PC-9 (cell line): ENCODE data around the gene TVP23A. TPM values are rescaled to one million over a fixed set of nuclear protein-coding genes. Genes with fewer than 3 reads are reported as not detected.

Experiments used
- BruUV-seq: library from RNA; stranded (reverse); fragments of 400-500 nt; replicated peaks from 2 replicates; lab custom pipeline; 2021; lab: Mats Ljungman, UMichigan
- CTCF ChIA-PET: fragments of 300-600 bp; sonication (Branson Sonifier 250); formaldehyde crosslinking; loops from one replicate; lab custom pipeline; 2022; ENCODE audit warnings: antibody characterized with exemption; lab: Charles Lee
- POLR2A ChIA-PET: fragments of 300-600 bp; sonication (Branson Sonifier 250); formaldehyde crosslinking; loops from one replicate; lab custom pipeline; 2022; ENCODE audit warnings: antibody characterized with exemption; ENCODE audit not compliant: unreplicated experiment; lab: Charles Lee
- DNase-seq, 2 experiments: peaks; one replicate each; pipeline versions ENCODE4 v3.0.0 to v3.0.0-alpha.2; 2015 to 2022; ENCODE audit warnings: mixed read lengths in 1 of 2
- H2AFZ ChIP-seq: fragments of 200-600 bp; sonication (generic); 2 replicates; pipeline ENCODE4 v1.8.1; 2017; ENCODE audit warnings: antibody characterized with exemption
- H3F3A ChIP-seq: fragments of 200-600 bp; sonication (generic); 2 replicates; pipeline ENCODE4 v1.8.1; 2017; ENCODE audit warnings: antibody characterized with exemption, mild to moderate bottlenecking, low read depth; ENCODE audit not compliant: insufficient read depth
- H3K27ac ChIP-seq: fragments of 200-600 bp; sonication (generic); 2 replicates; pipeline ENCODE4 v1.6.1; 2016; ENCODE audit warnings: mixed run types
- H3K27me3 ChIP-seq: fragments of 200-600 bp; sonication (generic); 2 replicates; pipeline ENCODE4 v1.6.1; 2016; ENCODE audit warnings: low read depth, mixed run types; ENCODE audit not compliant: insufficient read depth
- H3K36me3 ChIP-seq: fragments of 200-600 bp; sonication (generic); 2 replicates; pipeline ENCODE4 v1.6.1; 2016; ENCODE audit warnings: low read depth, mixed run types
- H3K4me1 ChIP-seq: fragments of 200-600 bp; sonication (generic); replicated peaks from 2 replicates; pipeline ENCODE4 v1.6.1; 2016; ENCODE audit warnings: mixed run types; ENCODE audit not compliant: insufficient read depth
- H3K4me2 ChIP-seq: fragments of 200-600 bp; sonication (generic); 2 replicates; pipeline ENCODE4 v1.6.1; 2017; ENCODE audit warnings: mixed run types
- H3K4me3 ChIP-seq: fragments of 200-600 bp; sonication (generic); 2 replicates; pipeline ENCODE4 v1.6.1; 2016; ENCODE audit warnings: mixed run types
- H3K79me2 ChIP-seq: fragments of 200-600 bp; sonication (generic); 2 replicates; pipeline ENCODE4 v1.6.1; 2017; ENCODE audit warnings: low read depth, mixed run types
- H3K9me2 ChIP-seq: fragments of 200-600 bp; sonication (generic); 2 replicates; pipeline ENCODE4 v1.8.1; 2017; ENCODE audit warnings: mild to moderate bottlenecking; ENCODE audit not compliant: insufficient read depth
- H3K9me3 ChIP-seq: fragments of 200-600 bp; sonication (generic); 2 replicates; pipeline ENCODE4 v1.8.1; 2016; ENCODE audit warnings: low read depth; ENCODE audit not compliant: insufficient read depth
- H4K20me1 ChIP-seq: fragments of 200-600 bp; sonication (generic); 2 replicates; pipeline ENCODE4 v1.8.1; 2017; ENCODE audit not compliant: insufficient read depth
- CTCF ChIP-seq: fragments of 200-600 bp; sonication (generic); conservative IDR thresholded peaks from 2 replicates; pipeline ENCODE4 v1.6.1; 2017; ENCODE audit warnings: mixed run types, antibody characterized with exemption, mild to moderate bottlenecking, moderate library complexity
- EZH2 ChIP-seq: fragments of 200-600 bp; sonication (generic); IDR thresholded peaks from 2 replicates; pipeline ENCODE4 v1.8.0; 2017; ENCODE audit warnings: antibody characterized with exemption, low read depth
- intact Hi-C: fragments of 100-400 bp; cut with micrococcal nuclease; formaldehyde crosslinking; loops from one replicate; pipeline ENCODE4 v1.10.0; 2022; ENCODE audit not compliant: unreplicated experiment
- total RNA-seq: library from RNA; stranded (reverse); gene quantifications from 2 replicates; pipeline ENCODE4 v1.2.3, GENCODE V29; 2021

The TVP23A gene
- total RNA-seq, 1 experiment from 2014 or later, result not detected

- Histone ChIP-seq H4K20me1 (no peaks in the 10 kb centered on the region), H3K4me1 (no peaks in the 10 kb centered on the region), H3K27me3 (no peaks in the 10 kb centered on the region), H3K36me3 (no peaks in the 10 kb centered on the region), H3K4me3 (no peak overlapping the region), H3K4me2 (no peak overlapping the region), H3K9me2 (no peaks in the 10 kb centered on the region), H3F3A (no peaks in the 10 kb centered on the region), H3K9me3 (no peaks in the 10 kb centered on the region), H3K79me2 (no peaks in the 10 kb centered on the region), H3K27ac (no peak overlapping the region), H2AFZ (no peak overlapping the region)
- ChIA-PET POLR2A (no interaction called here), CTCF (no interaction called here)
- no peak for TF ChIP-seq CTCF
- TF ChIP-seq EZH2, result no peak
- intact Hi-C loops, result no loop called here
- BruUV-seq, result no TSS peak
- no peak for DNase-seq
Observed at GRCh38 chr16:10761373-10761772, 57.2 kb downstream of the TVP23A start.

GRCh38 chr16:10760858-10761257, 57.7 kb downstream of the TVP23A start:
- intact Hi-C loops, result no loop called here
- Histone ChIP-seq H3K36me3 (no peaks in the 10 kb centered on the region), H3F3A (no peaks in the 10 kb centered on the region), H3K4me3 (no peak overlapping the region), H3K9me2 (no peaks in the 10 kb centered on the region), H2AFZ (no peak overlapping the region), H3K79me2 (no peaks in the 10 kb centered on the region), H3K27me3 (no peaks in the 10 kb centered on the region), H3K4me2 (no peak overlapping the region), H3K27ac (no peak overlapping the region), H3K9me3 (no peaks in the 10 kb centered on the region), H3K4me1 (no peaks in the 10 kb centered on the region), H4K20me1 (no peaks in the 10 kb centered on the region)
- no peak for DNase-seq
- ChIA-PET CTCF (interaction anchor here (0.6 kb wide), 1 partner anchor 116 kb away, joined by 3 read pairs; the partner anchor contains the start of gene CIITA), POLR2A (no interaction called here)
- no TSS peak for BruUV-seq
- TF ChIP-seq EZH2 (no peak), CTCF (no peak)

GRCh38 chr16:10756574-10756973, 62.0 kb downstream of the TVP23A start:
- ChIA-PET POLR2A (no interaction called here), CTCF (no interaction called here)
- Histone ChIP-seq H3K27ac (no peak overlapping the region), H3K4me2 (no peak overlapping the region), H3K36me3 (no peaks in the 10 kb centered on the region), H3K4me3 (no peak overlapping the region), H3K27me3 (no peaks in the 10 kb centered on the region), H3F3A (peaks cover 7% of the 10 kb centered on the region; the same call in 1 of the 2 replicates), H2AFZ (no peak overlapping the region), H3K9me2 (no peaks in the 10 kb centered on the region), H3K4me1 (peaks cover 13% of the 10 kb centered on the region), H4K20me1 (no peaks in the 10 kb centered on the region), H3K79me2 (no peaks in the 10 kb centered on the region), H3K9me3 (no peaks in the 10 kb centered on the region)
- intact Hi-C loops, result loop anchor here (10.0 kb wide), 1 partner anchor 68 kb away; no protein-coding TSS in a partner anchor
- BruUV-seq, result no TSS peak
- no peak for TF ChIP-seq EZH2
- TF ChIP-seq CTCF, result no peak
- DNase-seq, result no peak
